ENCODE data around the gene CARHSP1. TPM values are rescaled to one million over a fixed set of nuclear protein-coding genes. Genes with fewer than 3 reads are reported as not detected.
"Not testable (repeated sequence)": the region's sequence is repeated elsewhere in the genome, so short reads cannot be mapped to it uniquely, and the experiment has no call there.

CARHSP1 gene
- total and polyA plus RNA-seq, 2 donors = 62.1 to 77.9 TPM

GRCh38 chr16:8849411-8850011, 19.3 kb downstream of the CARHSP1 start:
- 78% methylated on average over 19 of the region's 19 CpGs for WGBS
- H3K36me3 ChIP-seq (ENCODE audit: insufficient read depth) = peaks cover 4% of the 10 kb centered on the region
- no peak overlapping the region for H3K27ac ChIP-seq (ENCODE audit: low read depth)
- H3K4me3 ChIP-seq (ENCODE audit: low read depth, low read length) = no peak overlapping the region
- H3K4me1 ChIP-seq (ENCODE audit: insufficient read depth) = no peaks in the 10 kb centered on the region
- no peak for DNase-seq (ENCODE audit: extremely low spot score)

- whole genome bisulfite sequencing = 65% methylated on average over 8 of the region's 8 CpGs
- Histone ChIP-seq H3K36me3 (ENCODE audit: insufficient read depth) (peaks cover 2% of the 10 kb centered on the region), H3K27ac (ENCODE audit: low read depth) (no peak overlapping the region), H3K4me3 (ENCODE audit: low read depth, low read length) (no peak overlapping the region), H3K4me1 (ENCODE audit: insufficient read depth) (no peaks in the 10 kb centered on the region)
- no peak for DNase-seq (ENCODE audit: extremely low spot score)
These were observed 19.8 kb downstream of the CARHSP1 start for GRCh38 chr16:8848939-8849391.

- DNase-seq (ENCODE audit: extremely low spot score) = no peak
- peaks cover 2% of the 10 kb centered on the region for H3K36me3 ChIP-seq (ENCODE audit: insufficient read depth)
- H3K4me3 ChIP-seq (ENCODE audit: low read depth, low read length) = no peak overlapping the region
- WGBS = 88% methylated on average over 26 of the region's 26 CpGs
- no peaks in the 10 kb centered on the region for H3K4me1 ChIP-seq (ENCODE audit: insufficient read depth)
- no peak overlapping the region for H3K27ac ChIP-seq (ENCODE audit: low read depth)
These were observed 20.4 kb downstream of the CARHSP1 start for GRCh38 chr16:8848231-8848938.

GRCh38 chr16:8847623-8848022, 21.2 kb downstream of the CARHSP1 start:
- H3K4me3 ChIP-seq (ENCODE audit: low read depth, low read length) = no peak overlapping the region
- WGBS = 91% methylated on average over 15 of the region's 15 CpGs
- no peak for DNase-seq (ENCODE audit: extremely low spot score)
- H3K36me3 ChIP-seq (ENCODE audit: insufficient read depth) = peaks cover 2% of the 10 kb centered on the region
- H3K4me1 ChIP-seq (ENCODE audit: insufficient read depth) = no peaks in the 10 kb centered on the region
- H3K27ac ChIP-seq (ENCODE audit: low read depth) = no peak overlapping the region

GRCh38 chr16:8847145-8847544, 21.7 kb downstream of the CARHSP1 start:
- Histone ChIP-seq H3K4me3 (ENCODE audit: low read depth, low read length) (no peak overlapping the region), H3K36me3 (ENCODE audit: insufficient read depth) (peaks cover 2% of the 10 kb centered on the region)

GRCh38 chr16:8846401-8846932, 22.3 kb downstream of the CARHSP1 start:
- Histone ChIP-seq H3K27ac (ENCODE audit: low read depth) (no peak overlapping the region), H3K4me3 (ENCODE audit: low read depth, low read length) (no peak overlapping the region), H3K4me1 (ENCODE audit: insufficient read depth) (no peaks in the 10 kb centered on the region), H3K36me3 (ENCODE audit: insufficient read depth) (peaks cover 2% of the 10 kb centered on the region)
- 94% methylated on average over 10 of the region's 10 CpGs for WGBS
- DNase-seq (ENCODE audit: extremely low spot score) = no peak

More at GRCh38 chr16:8847145-8847544, 21.7 kb downstream of the CARHSP1 start:
- 82% methylated on average over 13 of the region's 13 CpGs for WGBS
- Histone ChIP-seq H3K4me1 (ENCODE audit: insufficient read depth) (no peaks in the 10 kb centered on the region), H3K27ac (ENCODE audit: low read depth) (no peak overlapping the region)
- DNase-seq (ENCODE audit: extremely low spot score) = no peak

- Histone ChIP-seq H3K4me1 (ENCODE audit: insufficient read depth) (no peaks in the 10 kb centered on the region), H3K4me3 (ENCODE audit: low read depth, low read length) (no peak overlapping the region), H3K36me3 (ENCODE audit: insufficient read depth) (peaks cover 2% of the 10 kb centered on the region), H3K27ac (ENCODE audit: low read depth) (no peak overlapping the region)
- WGBS = 94% methylated on average over 7 of the region's 7 CpGs
- no peak for DNase-seq (ENCODE audit: extremely low spot score)
These were observed 23.0 kb downstream of the CARHSP1 start for GRCh38 chr16:8845699-8846298.

- not testable (repeated sequence) for H3K4me3 ChIP-seq (ENCODE audit: low read depth, low read length)
These were observed 25.5 kb downstream of the CARHSP1 start for GRCh38 chr16:8843296-8843695.

GRCh38 chr16:8842016-8842415, 26.8 kb downstream of the CARHSP1 start:
- H3K36me3 ChIP-seq (ENCODE audit: insufficient read depth) = not testable (repeated sequence)

More at GRCh38 chr16:8843296-8843695, 25.5 kb downstream of the CARHSP1 start:
- WGBS = 53% methylated on average over 12 of the region's 12 CpGs
- H3K4me1 ChIP-seq (ENCODE audit: insufficient read depth); H3K27ac ChIP-seq (ENCODE audit: low read depth); H3K36me3 ChIP-seq (ENCODE audit: insufficient read depth); DNase-seq (ENCODE audit: extremely low spot score): not testable (repeated sequence)

GRCh38 chr16:8837594-8837993, 31.2 kb downstream of the CARHSP1 start:
- H3K4me3 ChIP-seq (ENCODE audit: low read depth, low read length); DNase-seq (ENCODE audit: extremely low spot score); H3K4me1 ChIP-seq (ENCODE audit: insufficient read depth); H3K27ac ChIP-seq (ENCODE audit: low read depth); H3K36me3 ChIP-seq (ENCODE audit: insufficient read depth): not testable (repeated sequence)
- WGBS = 84% methylated on average over 15 of the region's 15 CpGs

More at GRCh38 chr16:8842016-8842415, 26.8 kb downstream of the CARHSP1 start:
- WGBS = 53% methylated on average over 4 of the region's 4 CpGs
- not testable (repeated sequence) for H3K4me3 ChIP-seq (ENCODE audit: low read depth, low read length); H3K27ac ChIP-seq (ENCODE audit: low read depth); DNase-seq (ENCODE audit: extremely low spot score); H3K4me1 ChIP-seq (ENCODE audit: insufficient read depth)

- not testable (repeated sequence) for H3K4me1 ChIP-seq (ENCODE audit: insufficient read depth); DNase-seq (ENCODE audit: extremely low spot score); H3K4me3 ChIP-seq (ENCODE audit: low read depth, low read length); H3K36me3 ChIP-seq (ENCODE audit: insufficient read depth); H3K27ac ChIP-seq (ENCODE audit: low read depth)
- 92% methylated on average over 7 of the region's 7 CpGs for WGBS
These were observed 32.0 kb downstream of the CARHSP1 start for GRCh38 chr16:8836797-8837196.

GRCh38 chr16:8832717-8833105, 36.1 kb downstream of the CARHSP1 start:
- no peak overlapping the region for H3K27ac ChIP-seq (ENCODE audit: low read depth)
- no peaks in the 10 kb centered on the region for H3K36me3 ChIP-seq (ENCODE audit: insufficient read depth)
- H3K4me1 ChIP-seq (ENCODE audit: insufficient read depth) = no peaks in the 10 kb centered on the region
- DNase-seq (ENCODE audit: extremely low spot score) = no peak
- no peak overlapping the region for H3K4me3 ChIP-seq (ENCODE audit: low read depth, low read length)
- WGBS = 70% methylated on average over 16 of the region's 16 CpGs

GRCh38 chr16:8831871-8832716, 36.7 kb downstream of the CARHSP1 start:
- 72% methylated on average over 18 of the region's 18 CpGs for WGBS
- Histone ChIP-seq H3K4me1 (ENCODE audit: insufficient read depth) (no peaks in the 10 kb centered on the region), H3K27ac (ENCODE audit: low read depth) (no peak overlapping the region), H3K36me3 (ENCODE audit: insufficient read depth) (no peaks in the 10 kb centered on the region), H3K4me3 (ENCODE audit: low read depth, low read length) (no peak overlapping the region)
- no peak for DNase-seq (ENCODE audit: extremely low spot score)

Data from urinary bladder (tissue), 4 donors.